Stimulated activated memory B cell treated with anti-CD40 and anti-IgM and Interleukin-4, amounts not matched to agents 10 μg/mL and 1 μg/mL and 100 μg/mL, for 72 hours (primary cell): ENCODE data around the gene TIMP1.
"Not testable (repeated sequence)": the region's sequence is repeated elsewhere in the genome, so short reads cannot be mapped to it uniquely, and the experiment has no call there.

Experiments
- ATAC-seq: fragments of 150-1000 bp; cut with Tn5 transposase; 2 replicates; pipeline ENCODE4 v1.10.0; 2021
- H3K27ac Mint-ChIP-seq: one replicate; pipeline ENCODE4 v1.8.0; 2022; ENCODE audit warnings: mild to moderate bottlenecking, mixed read lengths
- H3K27me3 Mint-ChIP-seq: one replicate; pipeline ENCODE4 v1.8.0; 2022; ENCODE audit warnings: mixed read lengths
- H3K36me3 Mint-ChIP-seq: one replicate; pipeline ENCODE4 v1.8.0; 2022; ENCODE audit warnings: mixed read lengths
- H3K4me1 Mint-ChIP-seq: one replicate; pipeline ENCODE4 v1.8.0; 2022; ENCODE audit warnings: mixed read lengths
- H3K4me3 Mint-ChIP-seq: one replicate; pipeline ENCODE4 v1.8.0; 2022; ENCODE audit warnings: mild to moderate bottlenecking, moderate library complexity, mixed read lengths
- H3K9me3 Mint-ChIP-seq: one replicate; pipeline ENCODE4 v1.8.0; 2022; ENCODE audit warnings: mixed read lengths

TIMP1 gene

GRCh38 chrX:47584714-47585113, 2.5 kb downstream of the TIMP1 start:
- peaks cover 23% of the 10 kb centered on the region for H3K4me1 Mint-ChIP-seq
- no peak for ATAC-seq

GRCh38 chrX:47585273-47585672, 3.0 kb downstream of the TIMP1 start:
- Mint-ChIP-seq H3K4me3 (no peak overlapping the region), H3K27me3 (no peaks in the 10 kb centered on the region), H3K36me3 (no peaks in the 10 kb centered on the region), H3K4me1 (peaks cover 22% of the 10 kb centered on the region), H3K9me3 (no peaks in the 10 kb centered on the region), H3K27ac (no peak overlapping the region)
- ATAC-seq: no peak

More at GRCh38 chrX:47584714-47585113, 2.5 kb downstream of the TIMP1 start:
- Mint-ChIP-seq H3K9me3 (no peaks in the 10 kb centered on the region), H3K27me3 (no peaks in the 10 kb centered on the region), H3K4me3 (no peak overlapping the region), H3K36me3 (no peaks in the 10 kb centered on the region), H3K27ac (no peak overlapping the region)

GRCh38 chrX:47586043-47586787, 4.0 kb downstream of the TIMP1 start:
- Mint-ChIP-seq H3K4me3 (no peak overlapping the region), H3K4me1 (peaks cover 22% of the 10 kb centered on the region), H3K27me3 (no peaks in the 10 kb centered on the region), H3K27ac (no peak overlapping the region), H3K9me3 (no peaks in the 10 kb centered on the region), H3K36me3 (no peaks in the 10 kb centered on the region)
- ATAC-seq: no peak

GRCh38 chrX:47587091-47587891, 5.1 kb downstream of the TIMP1 start:
- Mint-ChIP-seq H3K4me3 (no peak overlapping the region), H3K27me3 (no peaks in the 10 kb centered on the region), H3K27ac (no peak overlapping the region), H3K4me1 (peaks cover 14% of the 10 kb centered on the region), H3K9me3 (no peaks in the 10 kb centered on the region), H3K36me3 (no peaks in the 10 kb centered on the region)
- ATAC-seq: no peak

- Mint-ChIP-seq H3K4me1 (peaks cover 9% of the 10 kb centered on the region), H3K4me3 (no peak overlapping the region), H3K27ac (no peak overlapping the region), H3K27me3 (no peaks in the 10 kb centered on the region), H3K9me3 (no peaks in the 10 kb centered on the region), H3K36me3 (no peaks in the 10 kb centered on the region)
- no peak for ATAC-seq
Observed at GRCh38 chrX:47587906-47588735, 5.9 kb downstream of the TIMP1 start.

- H3K36me3 Mint-ChIP-seq: no peaks in the 10 kb centered on the region
- no peak overlapping the region for H3K4me3 Mint-ChIP-seq
Observed at GRCh38 chrX:47590984-47591383, 8.7 kb downstream of the TIMP1 start.

GRCh38 chrX:47593522-47593921, 11.3 kb downstream of the TIMP1 start:
- Mint-ChIP-seq H3K4me1 (no peaks in the 10 kb centered on the region), H3K36me3 (no peaks in the 10 kb centered on the region), H3K4me3 (no peak overlapping the region), H3K27ac (no peak overlapping the region), H3K27me3 (no peaks in the 10 kb centered on the region), H3K9me3 (peaks cover 4% of the 10 kb centered on the region)
- ATAC-seq: no peak

More at GRCh38 chrX:47590984-47591383, 8.7 kb downstream of the TIMP1 start:
- ATAC-seq: no peak
- H3K27me3 Mint-ChIP-seq: no peaks in the 10 kb centered on the region
- no peak overlapping the region for H3K27ac Mint-ChIP-seq
- H3K9me3 Mint-ChIP-seq: no peaks in the 10 kb centered on the region
- H3K4me1 Mint-ChIP-seq: no peaks in the 10 kb centered on the region

GRCh38 chrX:47595716-47596251, 13.5 kb downstream of the TIMP1 start:
- H3K36me3 Mint-ChIP-seq: no peaks in the 10 kb centered on the region
- ATAC-seq: no peak
- H3K9me3 Mint-ChIP-seq: peaks cover 4% of the 10 kb centered on the region
- H3K4me3 Mint-ChIP-seq: no peak overlapping the region
- no peaks in the 10 kb centered on the region for H3K4me1 Mint-ChIP-seq
- no peak overlapping the region for H3K27ac Mint-ChIP-seq
- no peaks in the 10 kb centered on the region for H3K27me3 Mint-ChIP-seq

GRCh38 chrX:47596256-47596655, 14.0 kb downstream of the TIMP1 start:
- H3K4me1 Mint-ChIP-seq: no peaks in the 10 kb centered on the region
- peaks cover 4% of the 10 kb centered on the region for H3K9me3 Mint-ChIP-seq
- no peak overlapping the region for H3K27ac Mint-ChIP-seq
- no peaks in the 10 kb centered on the region for H3K36me3 Mint-ChIP-seq
- H3K27me3 Mint-ChIP-seq: no peaks in the 10 kb centered on the region
- ATAC-seq: no peak
- no peak overlapping the region for H3K4me3 Mint-ChIP-seq

- Mint-ChIP-seq H3K36me3 (no peaks in the 10 kb centered on the region), H3K4me3 (no peak overlapping the region), H3K27me3 (no peaks in the 10 kb centered on the region), H3K27ac (no peak overlapping the region), H3K9me3 (peaks cover 4% of the 10 kb centered on the region), H3K4me1 (no peaks in the 10 kb centered on the region)
- ATAC-seq: no peak
Observed at GRCh38 chrX:47597222-47597621, 15.0 kb downstream of the TIMP1 start.

GRCh38 chrX:47603125-47603524, 20.9 kb downstream of the TIMP1 start:
- not testable (repeated sequence) for H3K27me3 Mint-ChIP-seq, H3K27ac Mint-ChIP-seq, H3K4me1 Mint-ChIP-seq, H3K4me3 Mint-ChIP-seq, H3K9me3 Mint-ChIP-seq, ATAC-seq, H3K36me3 Mint-ChIP-seq

- Mint-ChIP-seq H3K36me3 (no peaks in the 10 kb centered on the region), H3K27me3 (no peaks in the 10 kb centered on the region), H3K4me1 (peaks cover 9% of the 10 kb centered on the region), H3K4me3 (no peak overlapping the region), H3K27ac (no peak overlapping the region), H3K9me3 (no peaks in the 10 kb centered on the region)
- ATAC-seq: no peak
Observed at GRCh38 chrX:47605024-47605423, 22.8 kb downstream of the TIMP1 start.

GRCh38 chrX:47607091-47607490, 24.9 kb downstream of the TIMP1 start:
- H3K27ac Mint-ChIP-seq: no peak overlapping the region
- no peaks in the 10 kb centered on the region for H3K27me3 Mint-ChIP-seq
- H3K4me1 Mint-ChIP-seq: peaks cover 9% of the 10 kb centered on the region
- no peak overlapping the region for H3K4me3 Mint-ChIP-seq
- no peaks in the 10 kb centered on the region for H3K36me3 Mint-ChIP-seq
- no peaks in the 10 kb centered on the region for H3K9me3 Mint-ChIP-seq
- no peak for ATAC-seq

- no peak overlapping the region for H3K27ac Mint-ChIP-seq
- no peaks in the 10 kb centered on the region for H3K9me3 Mint-ChIP-seq
- no peak for ATAC-seq
- no peaks in the 10 kb centered on the region for H3K36me3 Mint-ChIP-seq
- peaks cover 9% of the 10 kb centered on the region for H3K4me1 Mint-ChIP-seq
- no peak overlapping the region for H3K4me3 Mint-ChIP-seq
- H3K27me3 Mint-ChIP-seq: peaks cover 7% of the 10 kb centered on the region
Observed at GRCh38 chrX:47608130-47608810, 26.0 kb downstream of the TIMP1 start.
